GM12801 (cell line): Measurements from ENCODE around the gene DEFB128.

Source experiments
- CTCF ChIP-seq: IDR thresholded peaks from one replicate; pipeline ENCODE4 v1.5.1; 2011; ENCODE audit warnings: control low read depth; ENCODE audit not compliant: insufficient read length; ENCODE audit errors: extremely low read depth

Gene DEFB128

GRCh38 chr20:219290-220115 lies 30.0 kb upstream of the DEFB128 start:
- no peak for TF ChIP-seq CTCF

DNA sequence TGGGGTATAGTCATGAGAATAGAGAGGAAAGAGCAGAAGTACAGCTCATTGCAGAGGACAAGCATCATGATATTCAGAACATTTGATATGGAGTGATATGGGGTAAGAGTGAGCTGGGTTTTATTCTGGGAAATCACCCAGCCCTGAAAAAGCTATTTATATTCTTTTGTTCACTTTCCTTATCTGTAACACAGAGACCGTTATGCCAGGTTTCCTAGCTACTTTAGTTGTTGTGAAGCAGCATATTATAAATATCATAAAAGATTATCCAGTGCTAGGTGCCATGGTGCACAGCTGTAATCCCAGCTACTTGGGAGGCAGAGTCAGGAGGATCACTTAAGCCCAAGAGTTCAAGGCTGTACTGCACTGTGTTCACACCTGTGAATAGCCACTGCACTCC lies 27.8 kb upstream of the DEFB128 start:
- no peak for TF ChIP-seq CTCF

DNA sequence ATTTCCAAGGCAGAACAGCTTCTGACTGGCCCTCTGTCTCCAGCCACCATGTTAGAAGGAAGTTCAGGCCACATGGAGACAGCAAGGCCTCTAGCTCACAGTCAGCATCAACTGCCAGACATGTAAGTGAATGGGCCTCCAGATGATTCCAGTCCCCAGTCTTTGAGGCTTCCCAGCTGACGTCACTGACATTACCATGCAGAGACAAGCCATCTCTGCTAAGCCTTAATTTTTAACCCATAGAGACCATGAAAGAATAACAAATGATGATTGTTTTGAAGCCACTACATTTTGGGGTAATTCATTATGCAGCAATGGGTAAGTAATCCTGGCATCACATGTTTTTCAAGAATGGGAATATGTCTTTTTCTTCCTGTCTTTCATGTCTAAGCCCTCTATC lies 26.3 kb upstream of the DEFB128 start:
- TF ChIP-seq CTCF, result no peak

GRCh38 chr20:214383-214782 lies 24.9 kb upstream of the DEFB128 start:
- TF ChIP-seq CTCF, result no peak

GRCh38 chr20:210809-211502 lies 21.4 kb upstream of the DEFB128 start:
- no peak for TF ChIP-seq CTCF

DNA sequence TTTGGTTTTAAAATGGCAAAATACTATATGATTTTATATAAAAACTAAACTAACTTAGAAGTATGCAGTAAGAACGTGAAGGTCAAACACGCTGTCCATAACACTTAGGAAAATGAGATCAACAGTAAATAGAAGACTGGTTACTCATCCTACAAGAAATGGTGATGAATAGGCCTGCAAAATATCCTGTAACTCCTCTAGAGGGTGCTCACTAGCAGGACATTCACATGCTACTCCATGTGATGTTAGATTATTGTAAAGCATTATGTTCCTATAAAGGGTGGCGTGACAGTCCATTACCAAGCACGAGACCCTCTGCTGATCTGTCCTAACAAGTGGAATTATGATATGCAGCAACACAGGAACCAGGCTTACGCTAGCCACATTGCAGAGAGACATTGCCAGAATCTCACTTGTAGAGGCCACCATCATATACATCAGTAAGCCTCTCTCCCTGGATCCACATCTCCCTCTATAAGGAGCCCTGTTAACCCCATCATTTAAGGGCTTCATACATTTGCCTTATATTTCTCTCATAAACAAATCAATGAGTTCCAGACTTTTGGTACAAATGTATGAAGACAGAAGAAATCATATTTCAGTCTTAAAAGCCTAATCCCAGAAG lies 19.5 kb upstream of the DEFB128 start:
- TF ChIP-seq CTCF, result no peak

GRCh38 chr20:199996-200395 lies 10.5 kb upstream of the DEFB128 start:
- TF ChIP-seq CTCF, result no peak
